ENCODE measurements around the gene GREB1. TPM values are rescaled to one million over a fixed set of nuclear protein-coding genes. Genes with fewer than 3 reads are reported as not detected.

Gene GREB1
- total RNA-seq, 2 experiments from 2014 or later, result 0.91 to 1.4 TPM

DNA sequence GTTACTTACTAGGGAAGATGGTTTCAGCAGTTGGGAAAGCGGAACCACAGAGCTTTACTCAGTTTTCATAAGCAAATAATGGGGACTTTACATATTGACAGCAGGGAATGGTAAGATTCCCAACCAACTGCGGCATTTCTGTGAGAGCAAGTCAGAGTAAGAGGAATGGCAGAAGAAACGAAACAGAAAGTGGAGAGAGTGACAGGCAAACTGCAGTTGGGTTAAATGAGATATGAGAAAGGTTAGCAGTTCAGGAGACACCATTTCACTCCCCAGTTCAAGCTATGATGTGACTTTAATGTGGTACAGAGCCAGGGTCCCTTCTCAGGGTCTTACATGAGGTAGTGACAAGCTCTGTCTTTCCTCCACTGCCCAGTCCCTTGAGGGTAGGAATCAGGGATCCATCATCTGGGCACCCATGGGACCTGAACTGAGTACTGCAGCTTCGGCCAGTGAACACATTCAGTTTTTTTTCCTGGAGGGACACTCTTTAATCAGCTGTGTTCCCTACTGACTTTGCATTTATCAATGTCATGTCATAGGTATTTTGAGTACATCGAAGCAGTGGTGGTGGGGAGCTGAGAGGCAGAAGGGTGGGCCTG lies 33.0 kb upstream of the GREB1 start:
- CTCF ChIA-PET, result interaction anchor here (0.7 to 4.4 kb wide), 2 partner anchors 83 to 217 kb away, joined by 3 to 27 read pairs; no protein-coding TSS in a partner anchor
- H3K27ac Mint-ChIP-seq, result peak overlapping the region; percentile 27
- no peaks in the 10 kb centered on the region for H3K27me3 Mint-ChIP-seq
- peaks cover 6% of the 10 kb centered on the region for H3K9me3 Mint-ChIP-seq (ENCODE audit: low read depth)
- ATAC-seq, result peak; percentile 44
- peaks cover 5% of the 10 kb centered on the region for H3K36me3 Mint-ChIP-seq
- DNase-seq, result no peak
- peaks cover 35% of the 10 kb centered on the region for H3K4me1 Mint-ChIP-seq
- peak overlapping the region; percentile 23 for H3K4me3 Mint-ChIP-seq

- H3K4me3 Mint-ChIP-seq, result no peak overlapping the region
Observed at GRCh38 chr2:11502740-11503292, 31.0 kb upstream of the GREB1 start.

DNA sequence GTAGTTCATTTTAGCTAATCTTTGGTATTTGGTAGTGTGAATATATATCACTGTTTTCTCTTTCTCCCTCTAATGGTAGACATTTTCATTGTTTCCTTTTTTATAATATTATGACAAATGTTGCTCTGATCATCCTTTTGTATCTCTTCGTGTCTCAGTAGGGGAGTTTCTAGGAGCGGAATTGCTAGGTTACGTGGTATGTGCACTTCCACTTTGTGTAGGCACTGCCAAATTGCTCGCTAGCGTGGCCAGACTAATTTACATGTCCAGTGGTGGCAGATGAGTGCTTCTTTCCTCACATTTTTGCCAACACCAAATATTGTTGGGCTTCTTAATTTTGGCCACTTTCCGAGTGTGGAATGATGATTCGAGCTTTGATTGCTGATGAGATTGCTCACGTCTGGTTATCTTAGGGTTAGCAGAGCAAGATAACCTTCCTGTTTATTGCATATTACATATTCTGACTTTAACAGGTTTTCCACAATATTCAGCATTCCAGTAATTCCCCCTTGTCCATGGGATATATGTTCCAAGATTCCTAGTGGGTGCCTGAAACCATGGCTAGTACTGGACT lies 30.4 kb upstream of the GREB1 start:
- Mint-ChIP-seq H3K36me3 (peaks cover 5% of the 10 kb centered on the region), H3K9me3 (ENCODE audit: low read depth) (peaks cover 6% of the 10 kb centered on the region), H3K4me3 (no peak overlapping the region), H3K27me3 (no peaks in the 10 kb centered on the region), H3K4me1 (peaks cover 35% of the 10 kb centered on the region), H3K27ac (no peak overlapping the region)
- no peak for ATAC-seq
- no peak for DNase-seq
- CTCF ChIA-PET, result no interaction called here

More at GRCh38 chr2:11502740-11503292, 31.0 kb upstream of the GREB1 start:
- no peak for DNase-seq
- Mint-ChIP-seq H3K36me3 (peaks cover 5% of the 10 kb centered on the region), H3K27ac (no peak overlapping the region), H3K9me3 (ENCODE audit: low read depth) (peaks cover 6% of the 10 kb centered on the region), H3K27me3 (no peaks in the 10 kb centered on the region), H3K4me1 (peaks cover 41% of the 10 kb centered on the region)
- no peak for ATAC-seq
- CTCF ChIA-PET, result no interaction called here

GRCh38 chr2:11505652-11506610 lies 27.9 kb upstream of the GREB1 start:
- no peak for ATAC-seq

DNA sequence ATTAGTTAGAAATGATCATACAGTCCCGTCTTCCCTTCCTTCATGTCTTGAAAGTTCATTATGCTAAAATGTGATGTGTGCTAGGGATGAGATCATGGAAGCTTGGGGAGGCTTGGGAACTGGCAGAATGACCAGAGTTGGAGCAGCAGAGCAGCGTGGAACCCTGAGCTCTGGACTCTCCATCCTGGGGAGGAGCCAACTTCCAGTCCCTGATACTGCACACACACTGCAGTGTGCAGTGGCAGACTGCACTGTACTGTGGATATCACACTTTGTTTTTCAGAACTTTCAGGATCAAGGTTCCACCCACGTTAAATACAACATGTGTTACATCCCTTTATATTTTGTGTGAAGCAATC lies 27.3 kb upstream of the GREB1 start:
- ATAC-seq (no peak), DNase-seq (no peak)
- Mint-ChIP-seq H3K36me3 (peaks cover 5% of the 10 kb centered on the region), H3K9me3 (ENCODE audit: low read depth) (peaks cover 6% of the 10 kb centered on the region), H3K4me1 (peaks cover 11% of the 10 kb centered on the region), H3K27ac (no peak overlapping the region), H3K4me3 (no peak overlapping the region), H3K27me3 (peaks cover 7% of the 10 kb centered on the region)
- CTCF ChIA-PET, result no interaction called here

More at GRCh38 chr2:11505652-11506610, 27.9 kb upstream of the GREB1 start:
- peaks cover 5% of the 10 kb centered on the region for H3K36me3 Mint-ChIP-seq
- peaks cover 6% of the 10 kb centered on the region for H3K9me3 Mint-ChIP-seq (ENCODE audit: low read depth)
- no peak overlapping the region for H3K4me3 Mint-ChIP-seq
- H3K4me1 Mint-ChIP-seq, result peaks cover 17% of the 10 kb centered on the region
- CTCF ChIA-PET, result no interaction called here
- no peak for DNase-seq
- no peak overlapping the region for H3K27ac Mint-ChIP-seq
- H3K27me3 Mint-ChIP-seq, result peaks cover 3% of the 10 kb centered on the region

DNA sequence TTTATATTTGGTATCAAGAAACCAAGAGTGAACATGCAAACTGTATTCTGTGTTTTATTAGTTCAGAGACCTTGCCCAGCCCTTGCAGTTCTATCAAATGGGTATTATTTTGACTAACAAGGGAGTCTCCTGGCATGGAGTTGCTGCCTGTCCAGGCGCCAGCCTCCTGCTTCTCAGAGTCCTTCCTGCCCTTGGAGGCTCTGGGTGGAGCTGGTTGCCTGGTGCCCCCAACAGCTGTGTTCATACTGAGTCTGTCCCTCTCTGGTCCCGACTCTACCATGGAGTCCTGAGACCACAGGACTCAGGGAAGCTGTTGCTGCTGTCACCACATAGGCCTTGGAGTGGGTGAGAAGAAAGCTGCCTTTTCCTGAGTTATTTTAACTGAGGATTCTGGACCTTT lies 26.3 kb upstream of the GREB1 start:
- H3K4me1 Mint-ChIP-seq, result peaks cover 11% of the 10 kb centered on the region
- no peak overlapping the region for H3K27ac Mint-ChIP-seq
- CTCF ChIA-PET, result interaction anchor here (0.9 kb wide), 1 partner anchor 76 kb away, joined by 4 read pairs; no protein-coding TSS in a partner anchor
- peaks cover 5% of the 10 kb centered on the region for H3K36me3 Mint-ChIP-seq
- peaks cover 6% of the 10 kb centered on the region for H3K9me3 Mint-ChIP-seq (ENCODE audit: low read depth)
- ATAC-seq (no peak), DNase-seq (no peak)
- no peak overlapping the region for H3K4me3 Mint-ChIP-seq
- peaks cover 10% of the 10 kb centered on the region for H3K27me3 Mint-ChIP-seq

DNA sequence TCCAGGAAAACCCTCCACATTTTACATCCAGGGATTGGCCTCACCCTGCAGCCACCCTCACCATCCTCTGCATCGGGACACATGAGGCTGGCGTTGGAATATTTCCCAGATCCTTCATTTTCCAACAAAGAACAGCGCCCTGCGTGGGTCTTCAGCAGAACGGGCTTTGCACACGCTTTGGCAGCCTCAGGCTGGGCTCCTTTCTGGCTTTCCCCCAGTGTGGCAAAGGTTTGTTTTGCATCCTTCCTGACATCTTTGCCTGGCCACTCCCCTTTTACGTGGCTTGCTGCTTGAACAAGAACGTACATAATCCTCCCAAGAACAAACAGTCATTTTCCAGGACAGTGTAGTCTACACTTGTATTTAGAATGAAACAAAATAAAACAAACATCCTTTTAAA lies 25.6 kb upstream of the GREB1 start:
- Mint-ChIP-seq H3K9me3 (ENCODE audit: low read depth) (peaks cover 4% of the 10 kb centered on the region), H3K27ac (no peak overlapping the region), H3K36me3 (peaks cover 3% of the 10 kb centered on the region), H3K4me3 (no peak overlapping the region), H3K27me3 (peaks cover 10% of the 10 kb centered on the region), H3K4me1 (peaks cover 11% of the 10 kb centered on the region)
- DNase-seq, result no peak
- CTCF ChIA-PET, result no interaction called here
- ATAC-seq, result no peak

DNA sequence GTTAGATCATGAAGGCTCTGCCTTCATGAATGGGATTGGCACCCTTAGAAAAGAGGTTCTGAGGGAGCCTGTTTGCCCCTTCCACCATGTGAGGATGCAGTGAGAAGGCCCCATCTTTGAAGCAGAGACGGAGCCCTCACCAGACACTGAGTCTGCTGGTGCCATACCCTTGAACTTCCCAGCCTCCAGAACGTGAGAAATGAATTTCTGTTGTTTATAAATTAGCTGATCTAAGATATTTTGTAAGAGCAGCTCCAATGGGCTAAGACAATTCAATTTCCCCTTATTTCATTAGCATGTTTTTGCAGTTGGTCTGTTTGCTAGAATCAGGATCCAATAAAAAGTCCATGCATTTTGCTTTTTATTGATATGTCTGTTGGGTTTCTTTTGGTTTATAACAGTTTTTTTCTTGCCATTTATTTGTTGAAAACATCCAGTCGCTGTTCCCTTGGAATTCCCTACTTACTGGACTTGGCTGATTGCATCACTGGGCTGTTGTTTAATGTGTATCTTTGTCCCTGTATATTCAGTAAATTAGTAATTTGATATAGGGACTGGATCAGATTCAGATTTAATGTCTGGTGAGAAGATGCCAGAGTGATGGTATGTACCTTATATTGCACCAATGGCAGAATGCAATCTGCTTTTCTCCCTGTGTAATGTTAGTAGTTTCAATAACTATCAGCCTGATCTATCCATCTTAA lies 24.0 kb upstream of the GREB1 start:
- CTCF ChIA-PET, result interaction anchor here (1.5 kb wide), 1 partner anchor 32 kb away, joined by 4 read pairs; no protein-coding TSS in a partner anchor
- Mint-ChIP-seq H3K27ac (no peak overlapping the region), H3K27me3 (peaks cover 16% of the 10 kb centered on the region), H3K4me3 (no peak overlapping the region), H3K9me3 (ENCODE audit: low read depth) (no peaks in the 10 kb centered on the region), H3K4me1 (peaks cover 11% of the 10 kb centered on the region), H3K36me3 (no peaks in the 10 kb centered on the region)
- DNase-seq (no peak), ATAC-seq (no peak)

DNA sequence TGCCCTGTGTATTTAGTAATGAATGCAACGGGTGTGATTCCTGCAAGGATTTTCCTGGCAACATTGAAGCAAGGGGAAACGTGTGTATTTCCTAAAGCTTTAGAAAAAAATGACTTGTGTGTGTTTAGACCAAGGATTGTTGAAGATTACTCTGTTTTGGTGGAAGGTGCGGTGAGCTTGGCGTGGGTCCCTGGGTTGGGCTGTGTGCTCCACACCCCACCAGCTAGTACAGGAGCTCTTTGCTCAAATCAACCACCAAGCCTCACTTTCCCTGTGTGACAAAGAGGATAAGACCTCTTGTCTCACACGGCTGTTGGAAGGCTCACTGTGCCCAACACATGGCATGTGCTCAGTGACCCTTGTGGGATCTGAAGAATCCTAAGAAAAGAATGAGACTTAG lies 21.4 kb upstream of the GREB1 start:
- H3K27me3 Mint-ChIP-seq, result peaks cover 19% of the 10 kb centered on the region
- no peak for DNase-seq
- CTCF ChIA-PET, result interaction anchor here (1.0 kb wide), 1 partner anchor 13 kb away, joined by 3 read pairs; no protein-coding TSS in a partner anchor
- no peaks in the 10 kb centered on the region for H3K4me1 Mint-ChIP-seq
- no peaks in the 10 kb centered on the region for H3K9me3 Mint-ChIP-seq (ENCODE audit: low read depth)
- no peak overlapping the region for H3K27ac Mint-ChIP-seq
- no peak for ATAC-seq
- H3K4me3 Mint-ChIP-seq, result no peak overlapping the region
- H3K36me3 Mint-ChIP-seq, result no peaks in the 10 kb centered on the region

GRCh38 chr2:11513319-11513718 lies 20.5 kb upstream of the GREB1 start:
- DNase-seq, result no peak
- no peak overlapping the region for H3K4me3 Mint-ChIP-seq
- CTCF ChIA-PET, result interaction anchor here (1.0 kb wide), 1 partner anchor 13 kb away, joined by 3 read pairs; no protein-coding TSS in a partner anchor

GRCh38 chr2:11514081-11514730 lies 19.6 kb upstream of the GREB1 start:
- H3K4me1 Mint-ChIP-seq, result no peaks in the 10 kb centered on the region
- no peaks in the 10 kb centered on the region for H3K36me3 Mint-ChIP-seq
- ATAC-seq, result no peak
- no peak for DNase-seq
- CTCF ChIA-PET, result no interaction called here
- no peaks in the 10 kb centered on the region for H3K9me3 Mint-ChIP-seq (ENCODE audit: low read depth)
- no peak overlapping the region for H3K27ac Mint-ChIP-seq
- no peak overlapping the region for H3K4me3 Mint-ChIP-seq
- H3K27me3 Mint-ChIP-seq, result peaks cover 19% of the 10 kb centered on the region

More at GRCh38 chr2:11513319-11513718, 20.5 kb upstream of the GREB1 start:
- no peaks in the 10 kb centered on the region for H3K9me3 Mint-ChIP-seq (ENCODE audit: low read depth)
- peaks cover 19% of the 10 kb centered on the region for H3K27me3 Mint-ChIP-seq
- H3K4me1 Mint-ChIP-seq, result no peaks in the 10 kb centered on the region
- no peak overlapping the region for H3K27ac Mint-ChIP-seq
- no peak for ATAC-seq
- no peaks in the 10 kb centered on the region for H3K36me3 Mint-ChIP-seq

DNA sequence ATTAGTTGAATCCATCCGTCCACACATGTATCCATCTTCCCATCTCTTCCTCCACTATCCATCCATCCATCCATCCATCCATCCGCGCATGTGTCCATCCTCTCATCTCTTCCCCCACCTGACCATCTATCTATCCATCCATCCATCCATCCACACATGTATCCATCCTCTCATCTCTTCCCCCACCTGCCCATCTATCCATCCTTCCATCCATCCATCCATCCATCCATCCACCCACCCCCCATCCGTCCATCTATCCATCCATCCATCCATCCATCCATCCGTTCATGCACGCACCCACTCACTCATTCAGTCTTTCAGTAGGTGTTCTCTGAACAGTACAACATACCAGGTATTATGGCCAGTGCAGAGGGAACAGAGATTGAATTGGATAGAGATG lies 18.9 kb upstream of the GREB1 start:
- Mint-ChIP-seq H3K27me3 (peaks cover 16% of the 10 kb centered on the region), H3K4me1 (no peaks in the 10 kb centered on the region), H3K9me3 (ENCODE audit: low read depth) (no peaks in the 10 kb centered on the region), H3K27ac (no peak overlapping the region), H3K36me3 (no peaks in the 10 kb centered on the region), H3K4me3 (no peak overlapping the region)
- CTCF ChIA-PET, result no interaction called here
- ATAC-seq (no peak), DNase-seq (no peak)
